ENCODE data around the gene JPH2.
"Not testable (repeated sequence)": the region's sequence is repeated elsewhere in the genome, so short reads cannot be mapped to it uniquely, and the experiment has no call there.

The JPH2 gene

GRCh38 chr20:44129911-44130718, 56.9 kb downstream of the JPH2 start:
- Mint-ChIP-seq H3K9me3 (no peaks in the 10 kb centered on the region), H3K27me3 (peaks cover 15 to 28% of the 10 kb centered on the region in 2 donors), H3K27ac (no peak overlapping the region), H3K4me1 (ENCODE audit: low read depth in 2 of 2) (no peaks in the 10 kb centered on the region), H3K36me3 (ENCODE audit: insufficient read depth) (no peaks in the 10 kb centered on the region), H3K4me3 (no peak overlapping the region)
- ATAC-seq (replicated peaks) (no peak), DNase-seq (no peak)

GRCh38 chr20:44129300-44129699, 57.7 kb downstream of the JPH2 start:
- DNase-seq; H3K9me3 Mint-ChIP-seq; ATAC-seq (replicated peaks); H3K27ac Mint-ChIP-seq; H3K4me1 Mint-ChIP-seq (ENCODE audit: low read depth in 2 of 2); H3K36me3 Mint-ChIP-seq (ENCODE audit: insufficient read depth); H3K4me3 Mint-ChIP-seq: not testable (repeated sequence)
- peaks cover 17 to 31% of the 10 kb centered on the region in 2 donors for H3K27me3 Mint-ChIP-seq

DNA sequence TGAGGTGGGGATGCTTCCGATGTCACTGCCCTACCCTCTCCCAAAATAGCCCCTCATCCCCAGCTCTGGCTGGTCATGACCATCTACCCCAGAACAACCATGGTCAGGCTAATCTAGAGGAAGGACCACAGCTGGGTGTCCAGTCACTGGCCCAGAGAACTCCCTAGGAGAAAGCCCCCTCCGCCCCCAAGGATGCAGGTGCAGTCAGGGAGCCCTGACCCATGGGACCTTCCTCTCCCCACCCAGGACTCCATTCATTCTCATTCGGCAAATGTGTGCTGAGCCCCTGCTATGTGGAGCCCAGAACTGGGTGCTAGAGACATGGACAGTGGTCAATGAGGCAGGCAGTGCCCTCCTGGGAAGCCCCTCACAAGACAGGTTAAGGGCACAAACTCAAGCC, 60.5 kb downstream of the JPH2 start:
- DNase-seq: no peak
- Mint-ChIP-seq H3K36me3 (ENCODE audit: insufficient read depth) (no peaks in the 10 kb centered on the region), H3K9me3 (no peaks in the 10 kb centered on the region), H3K27me3 (peaks cover 42 to 58% of the 10 kb centered on the region in 2 donors), H3K4me1 (ENCODE audit: low read depth in 2 of 2) (no peaks in the 10 kb centered on the region), H3K27ac (no peak overlapping the region), H3K4me3 (no peak overlapping the region)
- ATAC-seq (replicated peaks): no peak

DNA sequence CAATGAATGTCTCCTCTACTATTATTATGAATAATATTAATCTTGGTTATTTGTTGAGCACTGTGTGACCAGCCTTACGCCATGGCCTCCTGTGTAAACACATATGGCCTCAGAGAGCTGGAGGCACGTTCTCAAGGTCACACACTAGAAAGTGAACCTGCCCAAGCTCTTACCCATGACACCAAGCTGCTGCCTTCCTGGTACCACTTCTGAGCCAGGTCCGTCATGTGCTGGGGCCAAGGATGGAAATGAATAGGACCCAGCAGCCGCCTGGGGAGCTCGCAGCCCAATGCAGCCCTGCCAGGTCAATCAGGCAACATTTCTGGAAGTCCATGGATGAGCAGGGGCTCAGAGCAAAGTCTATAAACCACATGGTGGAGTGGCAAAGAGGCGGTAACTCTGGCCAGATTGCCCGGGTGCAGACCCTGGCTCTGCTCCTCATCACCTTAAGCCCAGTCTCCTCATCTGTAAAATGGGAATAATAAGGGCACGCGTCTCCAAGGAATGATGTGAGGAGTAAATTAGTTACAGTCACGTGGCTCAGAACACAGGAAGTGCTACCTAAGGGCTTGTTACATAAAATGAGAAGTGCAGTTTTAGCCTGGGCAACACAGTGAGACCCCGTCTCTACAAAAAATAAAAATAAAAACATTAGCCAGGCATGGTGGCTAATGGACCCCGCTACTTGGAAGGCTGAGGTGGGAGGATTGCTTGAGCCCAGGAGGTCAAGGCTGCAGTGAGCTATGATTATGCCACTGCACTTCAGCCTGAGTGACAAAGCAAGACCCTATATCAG, 61.5 kb downstream of the JPH2 start:
- DNase-seq (no peak), ATAC-seq (replicated peaks) (no peak)
- Mint-ChIP-seq H3K4me3 (no peak overlapping the region), H3K9me3 (no peaks in the 10 kb centered on the region), H3K4me1 (ENCODE audit: low read depth in 2 of 2) (no peaks in the 10 kb centered on the region), H3K36me3 (ENCODE audit: insufficient read depth) (no peaks in the 10 kb centered on the region), H3K27ac (no peak overlapping the region), H3K27me3 (peaks cover 42 to 67% of the 10 kb centered on the region in 2 donors)

DNA sequence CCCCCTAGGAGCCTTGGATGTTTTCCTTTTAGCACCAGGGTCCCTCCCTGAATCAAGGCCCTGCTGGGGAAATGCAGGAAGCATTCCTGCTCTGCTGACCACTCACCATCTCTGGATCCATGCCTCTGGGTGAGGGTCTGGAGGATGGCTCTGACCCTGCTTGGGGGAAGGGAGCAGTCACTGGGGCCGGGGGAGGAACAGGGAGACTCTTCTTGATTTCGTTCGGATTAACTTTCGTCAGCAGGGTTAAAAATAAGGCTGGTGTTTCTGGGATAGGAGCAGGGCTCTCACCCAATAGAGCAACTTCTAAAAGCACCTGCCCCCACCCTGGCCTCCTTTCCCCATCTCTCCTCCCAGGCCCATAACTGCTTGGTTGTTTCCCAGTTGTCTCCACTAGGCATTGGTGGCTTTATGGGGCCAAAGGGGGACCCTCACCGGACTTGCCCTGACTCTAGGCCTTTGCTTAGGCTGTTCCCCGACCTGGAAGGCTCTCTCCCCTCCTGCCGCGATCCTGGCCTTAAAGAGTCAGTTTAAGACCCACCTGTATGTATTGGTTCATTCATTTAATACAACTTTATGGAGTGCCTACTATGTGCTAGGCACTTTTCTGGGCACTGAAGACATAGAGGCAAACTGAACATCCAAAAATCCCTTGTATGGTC, 63.0 kb downstream of the JPH2 start:
- ATAC-seq (replicated peaks) (no peak), DNase-seq (no peak)
- no peaks in the 10 kb centered on the region for H3K4me1 Mint-ChIP-seq (ENCODE audit: low read depth in 2 of 2)
- H3K27ac Mint-ChIP-seq: no peak overlapping the region
- H3K36me3 Mint-ChIP-seq (ENCODE audit: insufficient read depth): no peaks in the 10 kb centered on the region
- H3K9me3 Mint-ChIP-seq: no peaks in the 10 kb centered on the region
- peaks cover 50 to 78% of the 10 kb centered on the region in 2 donors for H3K27me3 Mint-ChIP-seq
- no peak overlapping the region for H3K4me3 Mint-ChIP-seq

GRCh38 chr20:44123251-44123650, 63.7 kb downstream of the JPH2 start:
- ATAC-seq (replicated peaks): no peak
- Mint-ChIP-seq H3K27ac (no peak overlapping the region), H3K27me3 (peaks cover 55 to 84% of the 10 kb centered on the region in 2 donors), H3K36me3 (ENCODE audit: insufficient read depth) (peaks cover 3% of the 10 kb centered on the region), H3K9me3 (no peaks in the 10 kb centered on the region), H3K4me3 (no peak overlapping the region), H3K4me1 (ENCODE audit: low read depth in 2 of 2) (no peaks in the 10 kb centered on the region)
- DNase-seq: no peak

DNA sequence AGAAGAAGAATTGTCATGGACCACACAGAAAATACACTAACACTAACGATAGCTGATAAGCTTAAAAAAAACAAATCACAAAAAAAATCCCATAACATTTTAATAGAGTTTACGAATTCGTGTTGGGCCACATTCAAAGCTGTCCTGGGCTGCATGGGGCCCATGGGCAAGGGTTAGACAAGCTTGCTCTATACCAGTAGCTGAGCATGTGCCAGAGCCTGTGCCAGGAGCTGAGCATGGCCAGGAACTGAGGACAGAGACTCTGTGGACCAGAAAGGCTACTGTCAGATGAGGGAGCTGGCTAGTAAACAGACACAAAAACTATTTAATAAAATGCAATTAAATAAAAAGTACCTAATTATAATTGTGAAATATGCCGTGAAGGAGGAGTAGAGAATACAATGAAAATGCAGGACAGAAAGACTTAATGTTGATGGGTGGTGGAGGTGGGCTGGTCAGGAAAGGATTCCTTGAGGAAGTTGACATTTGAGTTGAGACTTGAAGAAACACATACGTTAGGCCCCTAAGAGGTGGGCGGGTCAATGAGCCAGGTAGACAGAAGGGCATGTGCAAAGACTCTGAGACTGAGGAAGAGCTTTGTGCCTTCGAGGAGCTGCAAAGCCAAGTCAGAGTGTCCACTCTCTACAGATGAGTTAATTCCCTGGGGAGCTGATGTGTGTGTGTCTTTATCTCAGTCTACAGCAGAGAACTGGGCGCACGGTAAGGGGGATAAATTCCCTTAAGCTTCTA, 66.1 kb downstream of the JPH2 start:
- DNase-seq (no peak), ATAC-seq (replicated peaks) (no peak)
- peaks cover 4% of the 10 kb centered on the region for H3K36me3 Mint-ChIP-seq (ENCODE audit: insufficient read depth)
- no peaks in the 10 kb centered on the region for H3K9me3 Mint-ChIP-seq
- no peak overlapping the region for H3K4me3 Mint-ChIP-seq
- H3K27ac Mint-ChIP-seq: no peak overlapping the region
- H3K4me1 Mint-ChIP-seq (ENCODE audit: low read depth in 2 of 2): peaks cover 0 to 4% of the 10 kb centered on the region in 2 donors
- H3K27me3 Mint-ChIP-seq: peaks cover 63 to 89% of the 10 kb centered on the region in 2 donors

- H3K4me1 Mint-ChIP-seq (ENCODE audit: low read depth in 2 of 2): peaks cover 0 to 4% of the 10 kb centered on the region in 2 donors
- DNase-seq (no peak), ATAC-seq (replicated peaks) (no peak)
- H3K9me3 Mint-ChIP-seq: no peaks in the 10 kb centered on the region
- peaks cover 4% of the 10 kb centered on the region for H3K36me3 Mint-ChIP-seq (ENCODE audit: insufficient read depth)
- no peak overlapping the region for H3K27ac Mint-ChIP-seq
- H3K4me3 Mint-ChIP-seq: no peak overlapping the region
- peaks cover 62 to 92% of the 10 kb centered on the region in 2 donors for H3K27me3 Mint-ChIP-seq
Measured at GRCh38 chr20:44118185-44119033, 68.6 kb downstream of the JPH2 start.

DNA sequence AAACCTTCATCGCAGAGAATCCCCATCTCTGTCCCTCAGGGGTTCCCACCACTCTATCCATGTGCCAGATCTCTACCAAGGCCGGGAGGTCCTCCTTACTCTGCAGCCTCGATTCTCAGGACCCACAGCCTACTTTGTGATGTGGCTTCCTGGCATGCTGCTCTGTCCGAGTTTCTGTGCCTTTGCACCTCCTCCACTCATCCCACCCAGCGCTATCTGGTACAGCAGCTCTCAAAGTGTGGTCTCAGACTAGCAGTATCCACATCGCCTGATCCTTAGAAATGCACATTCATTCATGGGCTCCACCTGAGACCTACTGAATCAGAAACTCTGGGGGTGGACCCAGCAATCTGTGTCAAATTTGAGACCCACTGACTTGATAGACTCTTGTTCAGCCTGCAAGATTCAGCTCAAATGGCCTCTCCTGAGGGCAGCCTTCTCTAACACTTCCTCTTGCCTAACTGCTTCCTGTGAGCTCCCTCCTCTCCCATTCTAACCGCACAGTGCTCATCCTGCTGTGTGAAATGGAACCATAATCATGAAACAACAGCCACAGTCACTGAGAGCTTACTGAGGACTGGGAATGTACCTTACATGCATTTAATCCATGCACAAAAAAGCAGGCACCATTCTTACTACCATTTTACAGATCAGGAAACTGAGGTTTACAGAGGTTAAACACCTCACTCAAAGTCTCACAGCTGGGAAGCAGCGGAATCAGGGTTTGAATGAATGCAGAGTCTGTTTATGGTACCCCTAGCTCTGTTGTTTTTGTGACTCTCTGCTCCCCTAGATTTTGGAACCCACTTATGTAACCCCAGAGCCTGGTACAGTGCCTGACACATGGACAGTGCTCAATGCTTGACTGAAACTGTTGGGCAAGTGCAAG, 69.4 kb downstream of the JPH2 start:
- H3K27ac Mint-ChIP-seq: no peak overlapping the region
- peaks cover 4% of the 10 kb centered on the region for H3K36me3 Mint-ChIP-seq (ENCODE audit: insufficient read depth)
- H3K4me3 Mint-ChIP-seq: no peak overlapping the region
- DNase-seq: no peak
- no peaks in the 10 kb centered on the region for H3K9me3 Mint-ChIP-seq
- peaks cover 53 to 92% of the 10 kb centered on the region in 2 donors for H3K27me3 Mint-ChIP-seq
- ATAC-seq (replicated peaks): no peak
- peaks cover 0 to 4% of the 10 kb centered on the region in 2 donors for H3K4me1 Mint-ChIP-seq (ENCODE audit: low read depth in 2 of 2)

DNA sequence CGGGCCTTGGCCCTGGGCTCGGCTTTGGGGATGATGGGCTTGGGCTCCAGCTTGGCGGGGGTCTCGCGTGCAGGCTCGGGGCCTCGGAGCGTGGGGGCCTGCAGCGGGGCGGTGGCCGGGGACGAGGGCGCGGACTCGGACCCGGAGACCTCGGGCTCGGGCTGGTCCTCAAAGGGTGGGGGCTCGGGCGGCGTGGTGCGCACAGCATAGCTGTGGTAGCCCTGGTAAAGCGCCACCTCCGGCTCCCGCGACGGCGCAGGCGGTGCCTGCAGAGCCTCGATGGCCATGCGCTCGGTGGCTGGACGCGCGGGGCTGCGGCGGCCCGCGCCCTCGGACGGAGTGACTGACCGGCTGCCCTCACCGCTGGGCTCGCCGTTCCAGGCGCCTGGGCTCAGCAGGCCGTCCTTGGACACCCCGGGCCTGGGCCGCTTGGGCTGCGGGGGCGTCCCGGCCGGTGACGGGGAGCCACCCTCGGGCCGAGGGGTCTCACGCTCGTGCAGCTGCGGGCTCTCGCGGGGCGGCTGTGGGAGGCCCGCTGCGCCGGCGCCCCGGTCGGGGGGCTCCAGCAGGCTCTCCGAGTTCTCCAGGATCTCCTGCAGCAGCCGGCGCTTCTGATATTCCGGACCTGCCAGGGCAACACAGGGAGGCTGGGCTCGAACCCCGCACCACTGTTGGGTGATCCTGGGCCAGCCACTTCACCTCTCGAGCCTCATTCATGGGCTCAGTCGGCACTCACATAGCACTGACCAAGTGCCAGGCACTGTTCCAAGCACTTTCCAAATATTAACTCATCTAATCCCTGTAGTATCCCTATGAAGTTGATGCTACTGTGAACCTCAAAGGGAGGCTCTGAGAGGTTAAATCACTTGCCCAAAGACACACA, 71.0 kb downstream of the JPH2 start:
- Mint-ChIP-seq H3K4me3 (no peak overlapping the region), H3K27me3 (peaks cover 45 to 94% of the 10 kb centered on the region in 2 donors), H3K27ac (no peak overlapping the region), H3K4me1 (ENCODE audit: low read depth in 2 of 2) (peaks cover 0 to 4% of the 10 kb centered on the region in 2 donors), H3K36me3 (ENCODE audit: insufficient read depth) (peaks cover 4% of the 10 kb centered on the region), H3K9me3 (no peaks in the 10 kb centered on the region)
- ATAC-seq (replicated peaks) (no peak), DNase-seq (no peak)

DNA sequence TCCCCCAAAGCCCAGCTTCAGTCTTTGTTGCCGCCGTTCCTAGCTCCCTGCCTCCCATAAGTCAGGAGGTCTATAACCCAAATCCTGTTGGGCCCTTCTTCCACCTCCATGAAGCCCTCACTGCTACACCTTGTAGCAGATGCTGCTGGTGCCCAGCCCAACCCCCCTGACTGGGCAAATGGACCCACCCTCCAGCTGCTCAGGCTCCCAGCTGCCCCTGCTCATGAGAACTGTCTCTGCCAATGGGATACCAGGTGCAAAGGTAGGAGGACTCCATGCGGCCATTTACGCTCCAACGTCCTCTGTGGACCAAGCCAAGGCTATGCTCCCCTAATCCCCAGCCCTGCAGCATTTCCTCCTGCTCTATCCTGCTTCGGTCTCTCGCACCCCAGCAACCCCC, 71.8 kb downstream of the JPH2 start:
- ATAC-seq (replicated peaks): no peak
- H3K36me3 Mint-ChIP-seq (ENCODE audit: insufficient read depth): peaks cover 4% of the 10 kb centered on the region
- H3K4me1 Mint-ChIP-seq (ENCODE audit: low read depth in 2 of 2): peaks cover 0 to 4% of the 10 kb centered on the region in 2 donors
- no peaks in the 10 kb centered on the region for H3K9me3 Mint-ChIP-seq
- DNase-seq: no peak
- H3K4me3 Mint-ChIP-seq: no peak overlapping the region
- H3K27me3 Mint-ChIP-seq: peaks cover 44 to 94% of the 10 kb centered on the region in 2 donors
- no peak overlapping the region for H3K27ac Mint-ChIP-seq

Data from effector memory CD8-positive, alpha-beta T cell (primary cell).